GM23248 (cell line): Measurements from ENCODE around the gene YWHAQ.

Experiments
- EZH2 ChIP-seq: fragments of 200-600 bp; sonication (generic); IDR thresholded peaks from 2 replicates; pipeline ENCODE4 v1.6.1; 2018; ENCODE audit warnings: antibody characterized with exemption, mild to moderate bottlenecking; ENCODE audit not compliant: insufficient read depth, poor library complexity, severe bottlenecking
- EZH2phosphoT487 ChIP-seq: fragments of 200-600 bp; sonication (generic); IDR thresholded peaks from 2 replicates; pipeline ENCODE4 v1.6.1; 2018; ENCODE audit warnings: antibody characterized with exemption, moderate library complexity, mild to moderate bottlenecking, low read depth; ENCODE audit not compliant: insufficient read depth

DNA sequence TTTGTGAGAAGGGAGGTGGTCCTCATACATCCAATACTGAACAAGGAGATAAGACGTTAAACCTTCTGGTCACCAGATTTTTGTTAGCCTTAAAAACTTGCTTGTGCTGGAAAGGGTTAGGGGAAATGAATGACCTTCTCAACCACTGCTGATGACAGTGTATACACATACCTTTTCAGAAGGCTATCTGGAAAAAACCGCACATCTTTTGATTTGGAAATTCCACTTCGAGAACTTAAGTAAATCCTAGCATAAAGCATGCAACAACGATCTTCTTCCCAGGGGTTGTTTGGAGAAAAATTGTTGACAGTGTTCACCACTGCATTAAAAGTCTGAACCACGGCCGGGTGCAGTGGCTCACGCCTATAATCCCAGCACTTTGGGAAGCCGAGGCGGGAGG lies 7.6 kb downstream of the YWHAQ start:
- TF ChIP-seq EZH2 (no peak), EZH2phosphoT487 (no peak)
